WTC11 (cell line): ENCODE data around the gene SLC25A10. TPM values are rescaled to one million over a fixed set of nuclear protein-coding genes. Genes with fewer than 3 reads are reported as not detected.

ENCODE experiments used
- ATAC-seq: fragments of 200-7000 bp; cut with Tn5 transposase; 2 replicates; pipeline ENCODE4 v1.10.0; 2021; ENCODE audit warnings: mild to moderate bottlenecking, moderate library complexity
- CTCF ChIA-PET: fragments of 300-600 bp; sonication (Branson Sonifier 250); formaldehyde crosslinking; loops from one replicate; lab custom pipeline; 2021; ENCODE audit warnings: antibody characterized with exemption; lab: Charles Lee
- POLR2A ChIA-PET: fragments of 350-600 bp; sonication (Branson Sonifier 250); formaldehyde crosslinking; loops from one replicate; lab custom pipeline; 2021; ENCODE audit warnings: antibody characterized with exemption; lab: Charles Lee
- DNase-seq: peaks from one replicate; pipeline ENCODE4 v3.0.0; 2021; ENCODE audit warnings: low spot score
- H3K27ac Mint-ChIP-seq: 2 replicates; pipeline ENCODE4 v1.8.0; 2021; ENCODE audit warnings: mixed read lengths
- H3K27me3 Mint-ChIP-seq: 2 replicates; pipeline ENCODE4 v1.8.0; 2021; ENCODE audit warnings: low read depth, mild to moderate bottlenecking, moderate library complexity, mixed read lengths
- H3K36me3 Mint-ChIP-seq: 2 replicates; pipeline ENCODE4 v1.8.0; 2021; ENCODE audit warnings: mixed read lengths
- H3K4me1 Mint-ChIP-seq: 2 replicates; pipeline ENCODE4 v1.8.0; 2022; ENCODE audit warnings: mixed read lengths
- H3K4me3 Mint-ChIP-seq: 2 replicates; pipeline ENCODE4 v1.8.0; 2021; ENCODE audit warnings: mild to moderate bottlenecking, moderate library complexity, mixed read lengths
- H3K9me3 Mint-ChIP-seq: 2 replicates; pipeline ENCODE4 v1.8.0; 2021; ENCODE audit warnings: mixed read lengths
- GABPB1 ChIP-seq: sonication (generic); formaldehyde crosslinking; IDR thresholded peaks from 2 replicates; pipeline ENCODE4 v1.8.1; 2023; ENCODE audit warnings: mild to moderate bottlenecking, missing genetic modification reagents
- MXD4 ChIP-seq: fragments of 250-450 bp; sonication (Bioruptor Pico); IDR thresholded peaks from 2 replicates; pipeline ENCODE4 v1.8.0; 2021; ENCODE audit warnings: mild to moderate bottlenecking, moderate library complexity, borderline replicate concordance
- total RNA-seq: library from RNA; stranded (reverse); gene quantifications from 3 replicates; pipeline ENCODE4 v1.2.3, GENCODE V29; 2021
- TF ChIP-seq, protein P1 (sequence below): sonication (generic); formaldehyde crosslinking; IDR thresholded peaks from 2 replicates; pipeline ENCODE4 v1.8.0; 2023; ENCODE audit warnings: missing genetic modification reagents, mild to moderate bottlenecking, borderline replicate concordance
- TF ChIP-seq, protein P2 (sequence below): sonication (generic); formaldehyde crosslinking; IDR thresholded peaks from 2 replicates; pipeline ENCODE4 v1.8.1; 2023; ENCODE audit warnings: mild to moderate bottlenecking, missing genetic modification reagents
- TF ChIP-seq, protein P3 (sequence below): fragments of 250-450 bp; sonication (Bioruptor Pico); IDR thresholded peaks from 2 replicates; pipeline ENCODE4 v1.9.0; 2021; ENCODE audit warnings: mild to moderate bottlenecking

SLC25A10 gene
- total RNA-seq, 1 experiment from 2014 or later = 38.7 TPM

GRCh38 chr17:81713556-81714411 lies 1.7 kb downstream of the SLC25A10 start:
- ATAC-seq (peak; percentile 3), DNase-seq (no peak)
- Mint-ChIP-seq H3K27me3 (peaks cover 2% of the 10 kb centered on the region; the same call in 1 of the 2 replicates), H3K36me3 (peaks cover 4% of the 10 kb centered on the region; the same call in 1 of the 2 replicates), H3K9me3 (no peaks in the 10 kb centered on the region), H3K4me3 (peak overlapping the region; percentile 92), H3K4me1 (peaks cover 24% of the 10 kb centered on the region), H3K27ac (no peak overlapping the region)
- TF ChIP-seq GABPB1 (CRISPR knock-in tag) = peak; percentile 45
- TF ChIP-seq, protein P1, sequence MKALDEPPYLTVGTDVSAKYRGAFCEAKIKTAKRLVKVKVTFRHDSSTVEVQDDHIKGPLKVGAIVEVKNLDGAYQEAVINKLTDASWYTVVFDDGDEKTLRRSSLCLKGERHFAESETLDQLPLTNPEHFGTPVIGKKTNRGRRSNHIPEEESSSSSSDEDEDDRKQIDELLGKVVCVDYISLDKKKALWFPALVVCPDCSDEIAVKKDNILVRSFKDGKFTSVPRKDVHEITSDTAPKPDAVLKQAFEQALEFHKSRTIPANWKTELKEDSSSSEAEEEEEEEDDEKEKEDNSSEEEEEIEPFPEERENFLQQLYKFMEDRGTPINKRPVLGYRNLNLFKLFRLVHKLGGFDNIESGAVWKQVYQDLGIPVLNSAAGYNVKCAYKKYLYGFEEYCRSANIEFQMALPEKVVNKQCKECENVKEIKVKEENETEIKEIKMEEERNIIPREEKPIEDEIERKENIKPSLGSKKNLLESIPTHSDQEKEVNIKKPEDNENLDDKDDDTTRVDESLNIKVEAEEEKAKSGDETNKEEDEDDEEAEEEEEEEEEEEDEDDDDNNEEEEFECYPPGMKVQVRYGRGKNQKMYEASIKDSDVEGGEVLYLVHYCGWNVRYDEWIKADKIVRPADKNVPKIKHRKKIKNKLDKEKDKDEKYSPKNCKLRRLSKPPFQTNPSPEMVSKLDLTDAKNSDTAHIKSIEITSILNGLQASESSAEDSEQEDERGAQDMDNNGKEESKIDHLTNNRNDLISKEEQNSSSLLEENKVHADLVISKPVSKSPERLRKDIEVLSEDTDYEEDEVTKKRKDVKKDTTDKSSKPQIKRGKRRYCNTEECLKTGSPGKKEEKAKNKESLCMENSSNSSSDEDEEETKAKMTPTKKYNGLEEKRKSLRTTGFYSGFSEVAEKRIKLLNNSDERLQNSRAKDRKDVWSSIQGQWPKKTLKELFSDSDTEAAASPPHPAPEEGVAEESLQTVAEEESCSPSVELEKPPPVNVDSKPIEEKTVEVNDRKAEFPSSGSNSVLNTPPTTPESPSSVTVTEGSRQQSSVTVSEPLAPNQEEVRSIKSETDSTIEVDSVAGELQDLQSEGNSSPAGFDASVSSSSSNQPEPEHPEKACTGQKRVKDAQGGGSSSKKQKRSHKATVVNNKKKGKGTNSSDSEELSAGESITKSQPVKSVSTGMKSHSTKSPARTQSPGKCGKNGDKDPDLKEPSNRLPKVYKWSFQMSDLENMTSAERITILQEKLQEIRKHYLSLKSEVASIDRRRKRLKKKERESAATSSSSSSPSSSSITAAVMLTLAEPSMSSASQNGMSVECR = no peak
- TF ChIP-seq, protein P2, sequence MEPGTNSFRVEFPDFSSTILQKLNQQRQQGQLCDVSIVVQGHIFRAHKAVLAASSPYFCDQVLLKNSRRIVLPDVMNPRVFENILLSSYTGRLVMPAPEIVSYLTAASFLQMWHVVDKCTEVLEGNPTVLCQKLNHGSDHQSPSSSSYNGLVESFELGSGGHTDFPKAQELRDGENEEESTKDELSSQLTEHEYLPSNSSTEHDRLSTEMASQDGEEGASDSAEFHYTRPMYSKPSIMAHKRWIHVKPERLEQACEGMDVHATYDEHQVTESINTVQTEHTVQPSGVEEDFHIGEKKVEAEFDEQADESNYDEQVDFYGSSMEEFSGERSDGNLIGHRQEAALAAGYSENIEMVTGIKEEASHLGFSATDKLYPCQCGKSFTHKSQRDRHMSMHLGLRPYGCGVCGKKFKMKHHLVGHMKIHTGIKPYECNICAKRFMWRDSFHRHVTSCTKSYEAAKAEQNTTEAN (CRISPR knock-in tag) = no peak
- ChIA-PET POLR2A (interaction anchor here (1.1 to 1.4 kb wide), 3 partner anchors 8 to 317 kb away, joined by 3 read pairs; no protein-coding TSS in a partner anchor), CTCF (interaction anchor here (0.9 to 1.4 kb wide), 6 partner anchors 12 to 195 kb away, joined by 3 to 4 read pairs (median 4); no protein-coding TSS in a partner anchor)

- ChIA-PET CTCF (interaction anchor here (1.0 to 1.4 kb wide), 3 partner anchors 21 to 155 kb away, joined by 3 to 4 read pairs (median 4); no protein-coding TSS in a partner anchor), POLR2A (interaction anchor here (1.1 to 1.2 kb wide), 2 partner anchors 11 to 316 kb away, joined by 3 read pairs; no protein-coding TSS in a partner anchor)
- Mint-ChIP-seq H3K27ac (no peak overlapping the region), H3K9me3 (no peaks in the 10 kb centered on the region), H3K36me3 (0 out of 2 replicates have a peak, but pooled peaks cover 4% of the 10 kb centered on the region), H3K27me3 (peaks cover 2% of the 10 kb centered on the region; the same call in 1 of the 2 replicates), H3K4me1 (peaks cover 21% of the 10 kb centered on the region), H3K4me3 (no peak overlapping the region)
- TF ChIP-seq, protein P3, sequence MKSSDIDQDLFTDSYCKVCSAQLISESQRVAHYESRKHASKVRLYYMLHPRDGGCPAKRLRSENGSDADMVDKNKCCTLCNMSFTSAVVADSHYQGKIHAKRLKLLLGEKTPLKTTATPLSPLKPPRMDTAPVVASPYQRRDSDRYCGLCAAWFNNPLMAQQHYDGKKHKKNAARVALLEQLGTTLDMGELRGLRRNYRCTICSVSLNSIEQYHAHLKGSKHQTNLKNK (CRISPR knock-in tag) = no peak
- DNase-seq (no peak), ATAC-seq (no peak)
Observed at GRCh38 chr17:81714412-81715106, 2.5 kb downstream of the SLC25A10 start.

- POLR2A ChIA-PET = no interaction called here
- Mint-ChIP-seq H3K36me3 (0 out of 2 replicates have a peak, but pooled peaks cover 4% of the 10 kb centered on the region), H3K27me3 (peaks cover 2% of the 10 kb centered on the region; the same call in 1 of the 2 replicates), H3K9me3 (no peaks in the 10 kb centered on the region), H3K27ac (no peak overlapping the region), H3K4me1 (peaks cover 16% of the 10 kb centered on the region), H3K4me3 (no peak overlapping the region)
- TF ChIP-seq MXD4 (CRISPR knock-in tag) = no peak
- CTCF ChIA-PET = interaction anchor here (0.9 kb wide), 1 partner anchor 118 kb away, joined by 3 read pairs; the partner anchor contains the start of gene MCRIP1
- DNase-seq (no peak), ATAC-seq (no peak)
Observed at GRCh38 chr17:81715107-81715871, 3.2 kb downstream of the SLC25A10 start.
